ENCODE measurements around the gene GPR158.
"Not testable (repeated sequence)": the region's sequence is repeated elsewhere in the genome, so short reads cannot be mapped to it uniquely, and the experiment has no call there.

Gene GPR158, protein sequence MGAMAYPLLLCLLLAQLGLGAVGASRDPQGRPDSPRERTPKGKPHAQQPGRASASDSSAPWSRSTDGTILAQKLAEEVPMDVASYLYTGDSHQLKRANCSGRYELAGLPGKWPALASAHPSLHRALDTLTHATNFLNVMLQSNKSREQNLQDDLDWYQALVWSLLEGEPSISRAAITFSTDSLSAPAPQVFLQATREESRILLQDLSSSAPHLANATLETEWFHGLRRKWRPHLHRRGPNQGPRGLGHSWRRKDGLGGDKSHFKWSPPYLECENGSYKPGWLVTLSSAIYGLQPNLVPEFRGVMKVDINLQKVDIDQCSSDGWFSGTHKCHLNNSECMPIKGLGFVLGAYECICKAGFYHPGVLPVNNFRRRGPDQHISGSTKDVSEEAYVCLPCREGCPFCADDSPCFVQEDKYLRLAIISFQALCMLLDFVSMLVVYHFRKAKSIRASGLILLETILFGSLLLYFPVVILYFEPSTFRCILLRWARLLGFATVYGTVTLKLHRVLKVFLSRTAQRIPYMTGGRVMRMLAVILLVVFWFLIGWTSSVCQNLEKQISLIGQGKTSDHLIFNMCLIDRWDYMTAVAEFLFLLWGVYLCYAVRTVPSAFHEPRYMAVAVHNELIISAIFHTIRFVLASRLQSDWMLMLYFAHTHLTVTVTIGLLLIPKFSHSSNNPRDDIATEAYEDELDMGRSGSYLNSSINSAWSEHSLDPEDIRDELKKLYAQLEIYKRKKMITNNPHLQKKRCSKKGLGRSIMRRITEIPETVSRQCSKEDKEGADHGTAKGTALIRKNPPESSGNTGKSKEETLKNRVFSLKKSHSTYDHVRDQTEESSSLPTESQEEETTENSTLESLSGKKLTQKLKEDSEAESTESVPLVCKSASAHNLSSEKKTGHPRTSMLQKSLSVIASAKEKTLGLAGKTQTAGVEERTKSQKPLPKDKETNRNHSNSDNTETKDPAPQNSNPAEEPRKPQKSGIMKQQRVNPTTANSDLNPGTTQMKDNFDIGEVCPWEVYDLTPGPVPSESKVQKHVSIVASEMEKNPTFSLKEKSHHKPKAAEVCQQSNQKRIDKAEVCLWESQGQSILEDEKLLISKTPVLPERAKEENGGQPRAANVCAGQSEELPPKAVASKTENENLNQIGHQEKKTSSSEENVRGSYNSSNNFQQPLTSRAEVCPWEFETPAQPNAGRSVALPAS (N-terminal part only)

DNA sequence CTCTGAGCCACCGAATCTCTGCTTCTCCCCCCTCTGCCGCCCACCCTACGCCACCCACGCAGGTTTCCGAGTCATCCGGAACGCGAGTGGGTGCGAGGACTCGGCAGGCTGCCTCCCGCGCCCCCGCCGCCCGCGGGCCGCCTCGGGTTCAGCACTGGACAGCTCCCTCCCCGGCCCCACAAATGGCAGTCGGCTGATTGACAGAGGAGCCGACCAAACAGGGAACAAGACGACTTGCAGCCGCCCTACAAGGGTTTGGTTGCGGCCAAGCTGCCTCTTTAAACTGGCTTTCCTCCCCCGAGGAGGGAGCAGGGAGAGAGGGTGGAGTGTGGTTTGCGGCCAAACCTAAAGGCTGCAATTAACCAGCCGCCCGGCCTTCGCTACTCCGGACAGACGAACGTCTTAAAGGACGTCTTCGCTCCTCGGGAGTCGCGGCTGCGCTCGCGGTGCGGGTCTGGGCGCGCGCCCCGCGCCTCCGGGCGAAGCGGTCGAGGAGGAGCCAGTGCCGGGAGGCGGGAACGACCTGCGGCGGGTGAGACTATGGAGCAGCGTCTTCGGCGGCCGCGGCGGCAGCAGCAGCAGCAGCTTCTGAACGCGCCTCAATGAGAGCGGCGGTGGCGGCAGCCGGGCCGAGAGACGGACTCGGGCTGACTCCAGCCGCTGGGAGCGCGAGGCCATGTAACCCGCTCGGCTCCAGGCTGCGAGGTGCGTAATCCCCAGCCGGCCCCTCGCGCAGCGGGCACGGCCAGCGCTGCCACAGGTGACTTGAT is at the start of gene GPR158:
GPR158 (plus strand) TSS at position 541 of the 770 bp plus-strand sequence. CDS start 420 bp downstream, outside the sequence.
- peak in 1 of 2 donors; percentile 16 for DNase-seq (ENCODE audit: low read depth in 1 of 2, low spot score in 1 of 2)

DNA sequence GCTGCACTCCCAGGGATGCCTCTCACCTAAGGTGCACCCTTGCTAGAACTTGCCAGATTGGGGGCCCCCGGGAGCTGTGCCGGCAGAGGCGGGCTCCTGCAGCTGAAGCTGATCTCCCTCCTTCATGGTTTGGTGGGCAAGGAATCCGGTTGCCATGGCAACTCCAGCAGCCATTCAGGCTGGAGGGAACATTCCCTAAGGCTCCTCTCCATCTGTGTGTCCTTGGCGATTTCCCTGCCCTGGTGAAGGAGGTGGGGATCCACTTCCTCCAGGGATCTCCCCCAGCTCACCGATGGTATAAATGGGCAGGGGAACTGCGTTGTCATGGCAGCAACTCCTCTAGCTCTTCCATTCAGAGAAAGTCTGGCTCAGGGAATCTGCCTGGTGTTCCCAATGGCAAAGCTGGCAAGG is 49.6 kb upstream of the GPR158 start:
- DNase-seq (ENCODE audit: low read depth in 1 of 2, low spot score in 1 of 2) = no peak

DNA sequence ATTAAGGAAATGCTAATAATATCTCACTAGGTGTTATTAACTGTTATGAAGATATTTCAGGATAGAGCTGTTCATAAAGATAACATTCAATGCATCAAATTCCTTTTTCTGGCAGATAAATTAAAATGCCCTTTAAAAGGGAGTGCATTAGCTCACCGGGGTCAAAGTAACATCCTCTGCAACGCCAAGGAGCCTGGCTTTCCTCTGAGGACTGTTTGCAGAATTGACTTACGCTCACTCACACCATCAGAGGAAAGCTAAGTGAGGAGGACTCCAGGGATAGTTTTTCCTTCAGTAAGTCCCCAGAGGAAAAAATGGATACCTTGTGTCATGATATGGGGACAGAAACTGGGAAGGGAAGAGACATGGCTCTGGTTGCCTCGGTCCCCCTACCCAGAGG is 45.2 kb upstream of the GPR158 start:
- no peak for DNase-seq (ENCODE audit: low read depth in 1 of 2, low spot score in 1 of 2)

DNA sequence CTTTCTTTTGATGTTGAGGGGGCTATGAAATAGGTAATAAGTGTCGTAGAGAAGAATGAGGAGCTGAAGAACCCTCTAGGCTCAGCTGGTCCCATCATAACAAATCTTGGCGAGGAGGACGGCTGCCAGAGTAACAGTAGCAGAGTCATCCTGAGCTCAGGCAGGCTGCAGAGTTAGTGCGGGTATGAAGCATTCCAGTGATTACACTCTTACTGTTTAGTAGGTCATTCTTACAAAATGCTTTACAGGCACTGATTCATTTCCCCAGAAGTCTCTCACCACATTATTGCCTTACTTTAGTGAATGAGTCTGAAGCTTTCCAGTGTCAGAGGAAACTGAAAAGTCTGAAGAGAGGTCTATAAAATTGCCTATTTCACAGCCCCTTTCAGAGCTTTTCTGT is 43.9 kb upstream of the GPR158 start:
- no peak for DNase-seq (ENCODE audit: low read depth in 1 of 2, low spot score in 1 of 2)

DNA sequence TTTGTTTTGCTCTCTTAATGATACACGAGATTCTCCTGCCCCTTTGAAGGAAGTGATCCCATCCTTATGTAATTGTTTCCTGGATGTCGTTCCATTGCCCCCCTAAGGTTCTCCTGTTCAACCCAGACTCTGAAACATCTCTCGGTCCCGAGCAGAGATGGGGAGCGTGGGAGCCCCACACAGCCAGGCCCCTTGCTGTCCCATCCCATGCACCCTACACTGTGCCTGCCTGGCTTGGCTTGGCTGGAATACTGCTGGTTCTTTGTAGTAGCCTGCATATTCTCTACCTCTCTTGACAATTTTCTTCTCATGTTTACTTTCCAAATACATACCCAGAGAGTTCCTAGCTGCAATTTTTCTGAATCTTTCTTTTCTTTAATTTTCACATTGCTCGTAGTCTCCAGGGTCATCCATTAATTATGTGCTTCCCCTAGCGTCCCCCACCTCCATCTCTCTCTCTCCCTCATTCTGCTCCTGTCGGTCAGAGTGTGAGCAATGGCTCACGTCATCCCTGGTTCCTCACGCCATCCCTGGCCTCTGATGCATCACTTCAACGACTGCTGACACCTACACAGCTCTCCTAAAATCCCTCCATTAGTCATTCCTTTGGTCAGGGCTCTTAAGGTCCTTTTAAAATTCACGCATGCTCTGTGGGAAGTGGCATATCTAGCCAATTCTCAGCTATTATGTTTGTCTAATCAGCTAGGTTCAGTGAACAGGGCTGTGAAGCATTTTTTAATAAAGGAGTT is 32.5 kb upstream of the GPR158 start:
- no peak for DNase-seq (ENCODE audit: low read depth in 1 of 2, low spot score in 1 of 2)

DNA sequence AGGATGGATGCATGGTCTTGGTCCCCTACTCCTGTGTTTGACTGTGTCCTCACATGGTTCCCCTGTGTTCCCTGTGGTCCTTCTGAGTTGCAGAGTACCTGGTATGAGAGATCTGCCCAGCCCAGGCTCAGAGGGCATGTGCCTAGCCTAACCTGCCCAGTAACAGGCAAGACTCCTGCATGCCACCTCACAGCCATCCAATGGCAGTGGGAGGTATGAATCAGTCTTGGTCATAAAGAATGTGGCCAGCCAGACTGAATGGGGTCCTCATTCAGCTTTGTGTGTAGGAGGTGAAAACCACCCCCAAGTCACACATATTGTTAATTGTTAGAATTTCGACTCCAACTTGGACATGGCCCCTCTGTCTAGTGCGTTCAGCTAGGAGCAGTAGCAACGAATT is 17.2 kb upstream of the GPR158 start:
- DNase-seq (ENCODE audit: low read depth in 1 of 2, low spot score in 1 of 2) = no peak

DNA sequence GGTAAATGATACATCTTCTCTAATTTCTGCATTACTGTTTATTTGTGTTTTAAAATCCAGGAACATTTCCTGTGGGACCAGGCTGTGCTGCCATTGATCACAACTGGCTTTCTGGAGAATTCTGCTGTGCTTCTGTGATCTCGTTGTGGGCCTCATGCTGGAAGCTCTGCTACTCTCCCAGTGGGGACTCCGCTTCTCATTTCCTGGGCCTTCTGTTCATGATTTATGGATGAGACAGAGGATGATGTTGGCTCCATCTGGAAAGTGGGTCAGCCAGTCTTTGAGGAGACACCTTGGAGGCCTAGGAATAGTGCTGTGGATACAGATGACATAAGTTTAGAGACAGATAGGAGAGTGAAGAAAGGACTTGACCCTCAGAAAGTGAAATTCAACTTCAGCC is 15.2 kb upstream of the GPR158 start:
- no peak for DNase-seq (ENCODE audit: low read depth in 1 of 2, low spot score in 1 of 2)

DNA sequence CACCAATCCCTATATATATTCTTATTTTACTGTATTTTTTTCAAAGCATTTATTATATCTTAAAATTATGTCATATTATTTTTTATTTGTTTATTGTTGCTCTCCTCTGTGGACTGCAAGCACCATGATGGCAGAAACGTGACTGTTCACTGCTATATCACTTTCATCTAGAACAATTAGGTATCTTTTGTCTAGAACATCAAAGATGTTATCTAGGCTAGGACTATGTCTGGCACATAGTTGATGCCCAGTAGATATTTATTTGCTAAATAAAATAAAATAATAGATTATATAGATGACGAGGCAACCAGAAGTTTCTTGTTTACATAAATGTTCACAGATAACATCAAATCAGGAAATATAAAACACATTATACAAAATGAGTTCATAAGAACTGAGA is 12.4 kb upstream of the GPR158 start:
- no peak for DNase-seq (ENCODE audit: low read depth in 1 of 2, low spot score in 1 of 2)

DNA sequence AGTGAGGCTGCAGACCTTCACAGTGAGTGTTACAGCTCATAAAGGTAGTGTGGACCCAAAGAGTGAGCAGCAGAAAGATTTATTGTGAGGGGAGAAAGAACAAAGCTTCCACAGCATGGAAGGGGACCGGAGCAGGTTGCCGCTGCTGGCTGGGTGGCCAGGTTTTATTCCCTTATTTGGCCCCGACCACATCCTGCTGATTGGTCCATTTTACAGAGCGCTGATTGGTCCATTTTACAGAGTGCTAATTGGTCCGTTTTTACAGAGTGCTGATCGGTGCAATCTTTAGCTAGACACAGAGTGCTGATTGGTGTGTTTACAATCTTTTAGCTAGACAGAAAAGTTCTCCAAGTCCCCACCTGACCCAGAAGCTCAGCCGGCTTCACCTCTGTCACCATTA is 11.3 kb upstream of the GPR158 start:
- not testable (repeated sequence) for DNase-seq (ENCODE audit: low read depth in 1 of 2, low spot score in 1 of 2)

DNA sequence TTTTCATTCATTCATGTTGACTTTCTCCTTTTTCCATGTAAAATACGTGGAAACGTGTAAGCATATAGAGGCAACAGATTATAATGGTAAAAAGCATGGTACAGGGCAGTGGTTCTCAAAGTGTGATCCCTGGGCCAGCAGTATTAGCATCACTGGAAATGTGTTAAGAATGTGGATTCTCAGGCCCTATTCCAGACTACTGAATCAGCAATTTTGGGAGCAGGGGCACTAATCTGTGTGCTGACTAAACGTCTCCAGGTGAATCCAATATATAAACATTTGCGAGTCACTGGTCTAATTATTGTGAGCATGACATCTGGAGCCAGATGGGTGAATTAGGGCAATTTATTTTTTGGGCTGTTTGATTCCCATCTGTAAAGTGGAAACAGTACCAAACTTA is 5.1 kb upstream of the GPR158 start:
- no peak for DNase-seq (ENCODE audit: low read depth in 1 of 2, low spot score in 1 of 2)

DNA sequence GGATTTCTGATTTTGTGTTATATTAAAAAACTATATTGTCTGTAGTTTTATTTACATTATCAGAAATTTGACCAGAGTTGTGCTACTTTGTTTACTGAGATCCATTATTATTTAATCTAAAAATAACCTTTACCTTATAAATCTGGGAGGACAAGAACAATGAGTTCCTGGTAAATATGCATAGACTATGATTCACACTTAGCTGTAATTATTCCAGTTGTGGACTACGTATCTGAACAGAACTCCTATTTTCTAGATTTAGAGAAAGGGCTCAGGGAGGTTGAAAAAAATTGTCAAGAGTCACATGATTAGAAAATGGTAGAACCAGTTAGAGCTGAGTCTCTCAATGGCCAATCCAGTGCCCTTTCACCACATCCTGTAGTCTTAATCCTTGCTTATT is 4.2 kb upstream of the GPR158 start:
- DNase-seq (ENCODE audit: low read depth in 1 of 2, low spot score in 1 of 2) = no peak

DNA sequence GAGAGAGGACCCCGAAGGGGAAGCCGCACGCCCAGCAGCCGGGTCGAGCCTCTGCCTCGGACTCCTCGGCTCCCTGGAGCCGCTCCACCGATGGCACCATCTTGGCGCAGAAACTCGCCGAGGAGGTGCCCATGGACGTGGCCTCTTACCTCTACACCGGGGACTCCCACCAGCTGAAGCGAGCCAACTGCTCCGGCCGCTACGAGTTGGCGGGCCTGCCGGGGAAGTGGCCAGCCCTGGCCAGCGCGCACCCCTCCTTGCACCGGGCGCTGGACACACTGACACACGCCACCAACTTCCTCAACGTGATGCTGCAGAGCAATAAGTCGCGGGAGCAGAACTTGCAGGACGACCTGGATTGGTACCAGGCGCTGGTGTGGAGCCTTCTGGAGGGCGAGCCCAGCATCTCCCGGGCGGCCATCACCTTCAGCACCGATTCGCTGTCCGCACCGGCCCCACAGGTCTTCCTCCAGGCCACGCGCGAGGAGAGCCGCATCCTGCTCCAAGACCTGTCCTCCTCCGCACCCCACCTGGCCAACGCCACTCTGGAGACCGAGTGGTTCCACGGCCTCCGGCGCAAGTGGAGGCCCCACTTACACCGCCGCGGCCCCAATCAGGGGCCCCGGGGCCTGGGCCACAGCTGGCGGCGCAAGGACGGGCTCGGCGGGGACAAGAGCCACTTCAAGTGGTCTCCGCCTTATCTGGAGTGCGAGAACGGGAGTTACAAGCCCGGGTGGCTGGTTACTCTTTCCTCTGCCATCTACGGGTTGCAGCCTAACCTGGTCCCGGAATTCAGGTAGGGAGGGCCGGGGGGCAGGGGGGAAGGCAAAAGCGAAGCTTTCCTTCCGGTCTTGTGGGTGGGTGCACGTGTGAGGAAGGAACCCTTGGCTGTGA is 973 bp downstream of the GPR158 start:
- DNase-seq (ENCODE audit: low read depth in 1 of 2, low spot score in 1 of 2) = no peak

DNA sequence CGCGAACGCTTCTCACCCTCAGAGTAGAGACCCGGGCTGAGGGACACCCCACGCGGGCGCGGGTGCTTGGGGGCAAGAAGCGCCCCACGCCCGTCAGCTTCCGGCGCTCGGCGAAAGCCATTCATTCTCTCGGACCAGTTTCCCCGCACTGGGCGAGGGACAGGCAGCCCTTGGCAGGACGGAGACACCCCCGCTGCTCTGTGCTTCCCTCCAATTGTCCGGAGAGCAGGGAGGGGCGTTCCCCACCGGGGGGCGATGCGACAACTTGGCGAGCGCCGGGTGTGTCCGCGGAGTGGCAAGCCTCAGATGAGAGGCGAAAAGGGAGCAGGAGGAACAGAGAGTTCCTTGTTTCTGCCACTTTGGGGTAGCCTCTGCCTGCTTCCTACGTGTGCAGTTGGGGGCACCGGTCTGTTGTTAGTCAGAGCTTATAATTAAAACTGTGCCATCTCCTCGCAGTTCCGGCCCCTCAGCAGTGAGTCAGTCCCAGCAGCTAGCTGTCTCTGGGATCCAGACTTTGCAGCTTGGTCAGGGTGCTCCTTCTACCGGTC is 1.7 kb downstream of the GPR158 start:
- DNase-seq (ENCODE audit: low read depth in 1 of 2, low spot score in 1 of 2) = no peak

DNA sequence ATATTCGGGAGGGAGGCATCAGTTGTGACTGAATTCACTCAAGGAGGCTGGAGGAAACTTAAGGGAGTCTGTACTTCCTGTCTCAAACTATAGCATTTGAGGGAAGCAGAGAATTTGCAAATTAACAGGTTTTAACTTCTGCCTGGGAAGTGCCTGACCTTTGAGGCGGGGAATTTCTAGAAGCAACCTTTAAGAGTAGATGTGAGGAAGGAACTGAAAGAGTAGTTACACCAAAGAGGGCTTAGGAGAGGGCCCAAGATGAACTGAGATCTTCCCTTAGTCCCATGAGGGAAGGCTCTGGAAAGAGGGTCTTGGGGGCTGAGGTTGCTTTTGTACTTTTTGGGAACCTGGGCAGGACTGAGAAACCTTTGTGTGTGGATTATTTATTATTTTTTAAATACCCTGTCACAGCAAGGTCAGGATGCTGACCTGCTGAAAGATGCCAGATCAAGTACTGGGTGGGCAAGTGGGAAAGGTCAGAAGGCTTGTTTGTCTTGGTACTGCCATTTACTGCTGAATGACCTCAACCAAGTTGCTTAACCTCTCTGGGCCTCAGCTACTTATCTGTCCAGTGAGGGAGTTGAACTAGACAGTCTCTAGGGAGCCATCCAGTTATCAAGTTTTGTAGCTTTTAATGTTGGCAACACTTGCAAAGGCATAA is 2.4 kb downstream of the GPR158 start:
- DNase-seq (ENCODE audit: low read depth in 1 of 2, low spot score in 1 of 2) = no peak

DNA sequence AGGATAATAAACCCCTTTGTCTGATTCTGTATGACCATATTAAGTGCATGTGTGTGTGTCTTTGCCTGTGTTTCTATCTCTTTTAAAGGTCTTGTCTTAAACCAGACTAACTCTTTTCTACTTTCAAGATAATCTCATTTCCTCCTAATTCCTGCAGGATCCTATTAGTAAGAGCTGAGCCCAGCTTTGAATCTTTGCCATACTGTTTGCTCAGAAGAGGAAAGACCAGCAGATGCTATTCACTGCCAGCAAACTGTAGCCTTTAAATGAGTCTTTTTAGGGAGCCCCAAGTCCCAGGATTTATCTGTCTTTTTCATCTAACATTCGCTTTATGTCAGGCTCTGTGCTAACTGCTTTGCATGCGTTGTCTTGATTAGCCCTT is 2.9 kb downstream of the GPR158 start:
- DNase-seq (ENCODE audit: low read depth in 1 of 2, low spot score in 1 of 2) = no peak

DNA sequence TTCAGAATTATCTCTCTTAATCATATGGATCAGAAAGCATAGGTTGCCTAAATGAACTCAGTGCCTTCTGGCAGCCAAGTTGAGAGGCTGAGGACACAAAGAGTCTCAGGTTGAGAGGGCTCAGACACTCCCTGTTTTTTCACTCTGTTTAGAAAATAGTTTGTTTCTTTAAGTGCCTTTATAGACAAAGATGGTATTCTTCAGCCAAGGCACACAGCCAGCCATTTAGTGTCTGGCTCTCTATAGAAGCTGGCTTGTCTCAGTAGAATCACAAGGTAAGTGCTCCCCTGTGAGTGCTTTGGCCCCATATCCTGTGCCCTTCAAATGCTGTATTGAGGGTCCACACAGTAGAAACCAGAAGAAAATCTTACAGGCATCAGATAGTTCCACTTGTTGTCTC is 3.6 kb downstream of the GPR158 start:
- no peak for DNase-seq (ENCODE audit: low read depth in 1 of 2, low spot score in 1 of 2)

DNA sequence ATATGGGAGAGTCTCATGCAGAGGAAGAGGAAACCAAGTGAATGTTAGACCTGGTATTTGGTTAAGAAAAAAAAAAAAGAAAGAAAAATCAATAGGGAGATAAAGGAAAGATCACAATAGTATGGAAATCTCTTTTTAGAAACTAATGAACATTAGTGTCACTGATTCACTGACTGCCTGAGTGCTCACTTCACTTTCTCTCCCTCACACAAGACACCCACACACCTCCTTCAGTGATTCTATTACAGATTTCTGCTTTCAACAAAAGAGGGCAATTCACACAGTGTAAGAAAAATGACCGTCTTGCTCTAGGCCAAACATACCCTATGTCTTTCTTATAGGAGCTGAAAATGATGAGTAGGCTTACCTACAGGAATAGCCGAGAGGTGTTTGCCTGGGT is 6.0 kb downstream of the GPR158 start:
- DNase-seq (ENCODE audit: low read depth in 1 of 2, low spot score in 1 of 2) = no peak

DNA sequence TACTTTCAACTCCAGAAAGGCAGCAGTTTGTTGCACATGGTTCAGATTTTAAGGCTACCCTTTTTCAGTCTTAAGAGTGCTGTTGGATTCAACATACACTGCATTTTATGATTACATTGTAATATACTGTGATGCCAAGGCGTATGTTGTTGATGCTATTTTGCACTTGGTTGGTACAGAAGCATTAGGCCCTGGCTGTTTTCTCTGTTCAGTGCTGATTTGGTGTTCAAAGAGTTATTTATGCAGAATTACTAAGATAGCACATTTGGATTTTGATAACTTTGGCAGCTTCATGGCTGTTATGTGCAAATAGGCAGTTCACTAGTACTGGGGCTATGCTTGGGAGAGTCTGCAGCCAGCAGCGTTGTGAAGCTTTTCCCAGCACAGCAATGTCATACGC is 7.8 kb downstream of the GPR158 start:
- no peak for DNase-seq (ENCODE audit: low read depth in 1 of 2, low spot score in 1 of 2)
